ENCODE results near the gene TEX22.
A peak's percentile ranks its signal among the peaks of the same experiment; 100 is the strongest.
"Not testable (repeated sequence)": the region's sequence is repeated elsewhere in the genome, so short reads cannot be mapped to it uniquely, and the experiment has no call there.

Gene TEX22

DNA sequence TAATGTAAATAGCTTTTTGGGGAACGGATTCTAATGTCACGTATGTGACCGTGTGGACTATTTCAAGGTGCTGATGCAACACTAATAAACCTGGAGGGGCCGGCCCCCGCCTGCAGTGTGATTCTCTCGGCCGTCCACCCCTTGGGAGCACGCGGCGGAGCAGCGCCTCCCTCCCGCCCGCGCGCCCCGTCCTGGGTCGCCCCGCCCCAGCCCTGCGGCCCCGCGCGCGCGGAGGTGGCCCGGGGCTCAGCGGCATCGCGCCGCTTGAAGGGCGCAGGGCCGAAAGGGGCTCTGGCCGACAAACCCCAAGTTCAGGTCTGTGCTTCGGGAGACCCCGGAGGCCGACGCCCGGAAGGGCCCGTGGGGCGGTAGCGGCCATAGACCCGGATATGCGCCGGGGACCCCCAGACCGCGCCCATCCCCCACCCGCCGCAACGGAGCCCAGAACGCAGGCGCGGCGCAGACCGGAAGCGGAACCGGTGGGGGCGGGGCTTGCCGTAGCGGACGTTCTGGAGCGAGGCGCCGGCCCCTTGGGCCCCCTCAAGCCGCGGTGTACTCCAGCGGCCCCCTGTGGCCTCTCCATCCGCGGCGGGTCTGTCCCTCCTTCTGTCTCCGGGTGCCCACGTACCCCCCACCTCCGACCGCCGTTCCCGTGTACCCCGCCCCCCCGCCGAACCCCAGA lies at the start of gene TEX22:
Gene TEX22 (plus strand): TSS at position 495 of the 682 bp plus-strand sequence. CDS start 803 bp downstream, outside the sequence.
- peak; percentile 93 for DNase-seq

DNA sequence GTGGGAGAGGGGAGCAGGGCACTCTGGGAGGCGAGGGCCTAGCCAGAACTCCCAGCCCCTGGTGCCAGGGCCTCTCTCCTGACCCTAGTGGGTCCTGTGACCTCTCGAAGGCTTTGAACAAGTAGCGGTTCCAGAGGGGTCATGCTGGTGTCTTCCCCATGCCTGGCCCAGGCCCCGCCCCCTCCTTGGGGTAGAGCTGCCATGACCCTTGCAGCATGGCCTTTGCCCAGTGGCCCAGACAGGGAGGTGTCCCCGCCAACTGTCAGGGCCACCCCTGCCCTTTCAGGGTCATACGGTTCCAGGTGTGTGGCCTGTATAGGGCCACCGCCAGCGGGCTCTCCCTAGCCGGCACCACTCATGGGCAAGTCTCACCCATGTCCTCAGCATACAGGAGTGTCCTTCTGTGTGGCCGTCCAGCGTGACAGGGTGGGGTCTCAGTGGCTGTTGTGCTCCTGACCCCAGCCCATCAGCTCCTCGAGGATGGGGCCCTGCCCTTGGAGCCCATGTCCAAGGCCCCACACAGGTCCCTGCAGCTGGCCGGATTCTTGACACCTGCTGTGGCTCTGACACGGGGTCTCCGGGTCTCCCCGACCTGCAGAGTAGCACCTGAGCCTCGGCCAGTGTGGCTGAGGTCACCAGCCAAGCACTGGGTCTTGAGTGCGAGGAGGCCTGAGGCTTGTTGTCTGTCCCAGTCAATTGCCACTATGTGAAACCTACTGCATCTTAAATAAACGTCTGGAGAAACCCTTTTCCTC lies 49.2 kb upstream of the TEX22 start:
- DNase-seq: no peak

DNA sequence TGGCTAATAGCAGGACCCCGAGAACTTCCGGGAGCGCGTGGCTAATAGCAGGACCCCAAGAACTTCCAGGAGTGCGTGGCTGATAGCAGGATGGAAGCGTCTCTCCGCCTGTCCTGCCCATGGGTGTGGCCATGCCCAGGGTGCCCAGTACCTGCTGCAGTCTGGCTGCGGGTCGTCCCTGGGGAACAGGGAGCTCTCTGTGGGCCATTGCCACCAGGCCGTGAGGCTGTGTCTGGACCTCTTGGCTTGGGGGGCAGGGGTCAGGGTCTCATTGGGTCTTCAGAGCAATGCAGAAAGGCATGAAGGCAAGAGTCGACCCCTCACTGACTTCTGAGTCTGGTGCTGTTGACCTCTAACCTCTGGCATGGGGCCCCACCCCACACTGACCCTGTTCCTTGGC lies 48.3 kb upstream of the TEX22 start:
- no peak for DNase-seq

DNA sequence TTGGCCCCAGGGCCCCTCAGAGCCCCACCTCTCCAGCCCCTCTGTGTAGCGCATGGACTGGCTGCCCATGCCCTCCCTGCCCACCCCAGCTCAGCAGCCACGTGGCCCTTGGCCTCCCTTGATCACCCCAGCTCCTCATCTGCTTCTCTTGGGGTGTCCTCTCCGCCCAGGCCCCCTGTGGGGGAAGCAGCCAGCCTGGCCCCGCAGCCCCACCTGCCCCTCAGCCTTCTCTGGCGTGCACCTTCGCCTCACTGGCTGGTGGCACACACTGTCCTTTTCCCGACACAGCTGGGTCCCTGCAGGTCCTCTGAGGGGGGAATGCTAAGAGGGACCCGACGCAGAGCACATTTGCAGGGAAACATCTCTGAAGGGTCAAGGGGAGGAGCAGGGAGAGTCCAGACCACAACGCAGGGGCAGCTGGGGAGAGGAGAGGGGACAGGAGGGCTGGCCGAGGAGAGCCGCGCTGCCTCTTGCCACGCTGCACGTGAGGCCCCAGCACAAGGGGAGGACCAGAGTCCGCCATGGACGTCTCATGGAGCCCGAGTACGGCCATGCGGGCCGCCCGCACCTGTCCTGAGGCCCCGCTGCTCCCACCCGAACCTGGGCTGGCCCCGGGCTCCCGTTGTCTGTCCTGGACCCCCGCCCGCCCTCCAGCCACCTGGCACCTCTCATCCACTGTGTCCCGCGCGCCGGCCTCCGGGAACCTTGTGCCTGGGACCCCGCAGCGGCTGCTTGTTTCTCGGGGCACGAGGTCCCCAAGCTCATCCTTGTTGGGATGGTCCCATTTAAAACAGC lies 47.7 kb upstream of the TEX22 start:
- DNase-seq: no peak

GRCh38 chr14:105351410-105351809 lies 46.9 kb upstream of the TEX22 start:
- DNase-seq: no peak

GRCh38 chr14:105351920-105352851 lies 46.2 kb upstream of the TEX22 start:
- peak; percentile 82 for DNase-seq

GRCh38 chr14:105353136-105353535 lies 45.2 kb upstream of the TEX22 start:
- no peak for DNase-seq

DNA sequence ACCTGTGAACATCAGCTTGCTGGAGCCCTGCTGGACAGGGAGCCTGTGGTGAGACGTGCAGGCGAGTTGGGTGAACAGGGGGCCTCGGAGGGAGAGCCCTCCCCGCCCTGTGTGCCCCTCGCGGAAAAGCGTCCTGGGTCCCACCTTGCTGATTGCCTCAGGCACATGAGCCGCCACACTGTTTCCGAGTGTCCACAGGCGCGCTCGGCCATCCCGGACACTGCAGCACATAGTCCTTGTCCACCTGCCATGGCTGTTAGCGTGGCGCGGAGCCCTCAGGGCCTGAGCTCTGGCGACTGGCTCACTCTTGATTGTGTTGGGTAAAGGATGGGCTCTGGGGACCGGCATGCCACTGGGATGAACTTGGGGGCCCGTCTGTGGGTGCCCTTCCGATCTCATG lies 43.8 kb upstream of the TEX22 start:
- DNase-seq: no peak

DNA sequence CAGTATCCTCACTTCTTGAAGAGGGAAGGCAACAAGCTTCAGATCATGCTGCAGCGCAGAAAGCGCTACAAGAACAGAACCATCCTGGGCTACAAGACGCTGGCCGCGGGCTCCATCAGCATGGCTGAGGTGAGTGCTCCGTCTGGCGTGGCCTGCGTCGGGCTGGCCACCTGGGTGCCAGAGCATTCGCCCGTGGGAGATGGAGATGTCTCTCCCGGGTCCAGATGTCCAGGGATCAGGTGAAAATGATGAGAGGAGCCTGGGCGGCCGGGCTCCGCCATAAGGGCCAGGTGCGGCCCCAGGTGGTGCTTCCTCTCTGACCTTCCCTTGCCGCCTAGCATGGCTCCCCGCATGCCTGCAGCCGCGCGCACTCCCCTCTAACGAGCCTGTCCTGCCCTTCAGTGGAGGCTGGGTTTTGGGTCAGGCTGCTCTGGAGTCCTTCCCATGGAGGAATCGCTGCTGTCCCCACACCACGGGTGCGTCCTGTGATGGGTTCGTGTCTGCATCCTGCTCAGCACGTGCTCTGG lies 43.2 kb upstream of the TEX22 start:
- DNase-seq: no peak

GRCh38 chr14:105355850-105356604 lies 42.3 kb upstream of the TEX22 start:
- no peak for DNase-seq

DNA sequence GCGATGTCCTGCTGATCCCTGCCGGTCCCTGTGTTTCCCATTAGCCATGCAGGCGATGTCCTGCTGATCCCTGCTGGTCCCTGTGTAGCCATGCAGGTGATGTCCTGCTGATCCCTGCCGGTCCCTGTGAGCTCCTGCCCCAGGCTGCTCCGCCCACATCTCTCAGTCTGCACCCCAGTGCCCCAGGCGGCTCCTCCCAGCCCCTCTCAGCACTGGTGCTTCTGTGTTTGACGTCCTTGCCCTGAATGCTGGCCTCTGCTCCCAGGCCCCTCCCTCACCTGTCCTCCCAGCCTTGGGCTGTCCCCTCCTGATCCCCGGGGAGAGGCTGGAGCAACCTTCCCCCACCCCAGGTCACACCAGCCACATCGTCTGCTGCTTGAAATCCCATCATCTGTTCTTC lies 41.4 kb upstream of the TEX22 start:
- no peak for DNase-seq

GRCh38 chr14:105357626-105358025 lies 40.7 kb upstream of the TEX22 start:
- no peak for DNase-seq

DNA sequence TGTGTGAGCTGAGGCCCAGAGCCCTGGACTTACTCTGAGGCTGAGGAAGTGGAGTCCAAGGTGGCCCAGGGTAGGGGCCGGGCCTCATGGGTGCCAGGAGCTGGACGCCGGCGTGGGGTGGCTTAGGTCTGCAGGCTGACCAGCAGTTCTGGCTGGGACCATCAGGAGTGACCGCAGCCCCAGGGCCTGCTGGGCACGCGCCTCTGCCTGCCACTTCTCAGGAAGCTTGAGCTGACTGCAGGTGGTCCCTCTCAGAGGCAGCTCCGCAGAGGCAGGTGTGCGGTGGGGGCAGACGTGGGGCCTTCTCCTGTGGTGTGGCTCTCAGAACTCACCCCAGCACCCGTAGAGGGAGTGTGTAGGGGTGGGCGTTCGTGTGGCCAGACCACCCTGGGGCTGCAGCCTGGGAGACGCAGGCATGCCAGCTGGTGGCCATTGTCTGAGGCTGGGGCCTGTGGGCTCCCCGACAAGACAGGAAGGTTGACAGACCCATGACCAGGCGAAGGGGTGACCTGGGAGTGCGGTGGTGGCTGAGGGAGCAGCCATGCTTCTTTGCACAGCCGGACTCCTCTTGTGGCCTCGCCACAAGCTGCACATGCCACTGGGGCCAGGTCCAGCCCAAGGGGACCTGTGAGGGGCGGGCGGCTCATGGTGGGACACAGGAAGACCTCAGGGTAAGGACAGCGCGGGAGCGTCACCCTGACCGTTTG lies 40.0 kb upstream of the TEX22 start:
- DNase-seq: no peak

GRCh38 chr14:105358943-105359342 lies 39.4 kb upstream of the TEX22 start:
- no peak for DNase-seq

DNA sequence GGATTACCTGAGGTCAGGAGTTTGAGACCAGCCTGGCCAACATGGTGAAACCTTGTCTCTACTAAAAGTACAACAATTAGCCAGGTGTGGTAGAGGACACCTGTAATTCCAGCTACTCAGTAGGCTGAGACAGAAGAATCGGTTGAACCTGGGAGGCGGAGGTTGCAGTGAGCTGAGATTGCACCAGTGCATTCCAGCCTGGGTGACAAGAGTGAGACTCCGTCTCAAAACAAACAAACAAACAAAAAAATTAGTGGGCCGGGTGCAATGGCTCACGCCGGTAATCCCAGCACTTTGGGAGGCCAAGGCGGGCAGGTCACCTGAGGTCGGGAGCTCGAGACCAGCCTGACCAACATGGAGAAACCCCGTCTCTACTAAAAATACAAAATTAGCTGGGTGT lies 36.9 kb upstream of the TEX22 start:
- DNase-seq: not testable (repeated sequence)

GRCh38 chr14:105363847-105364708 lies 34.3 kb upstream of the TEX22 start:
- no peak for DNase-seq

GRCh38 chr14:105365101-105365500 lies 33.2 kb upstream of the TEX22 start:
- no peak for DNase-seq

DNA sequence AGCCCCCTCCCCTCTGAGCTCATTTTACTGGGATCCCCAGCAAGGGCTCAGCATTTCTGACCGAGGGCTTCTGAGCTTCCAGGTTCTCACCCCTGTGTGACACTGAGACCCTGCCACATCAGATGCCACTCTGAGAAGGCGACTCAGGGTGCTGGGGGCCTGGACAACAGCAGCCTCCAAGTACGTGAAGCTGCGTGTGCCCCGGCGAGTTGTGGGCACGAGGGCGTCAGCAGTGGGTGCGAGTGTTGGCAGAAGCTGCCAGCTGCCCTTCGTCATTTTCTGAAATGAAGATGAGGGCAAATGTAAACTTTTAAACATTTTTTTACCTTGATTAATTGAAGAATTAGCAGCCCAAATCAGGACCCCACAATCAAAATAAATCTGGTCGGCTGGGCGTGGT lies 32.7 kb upstream of the TEX22 start:
- DNase-seq: no peak

DNA sequence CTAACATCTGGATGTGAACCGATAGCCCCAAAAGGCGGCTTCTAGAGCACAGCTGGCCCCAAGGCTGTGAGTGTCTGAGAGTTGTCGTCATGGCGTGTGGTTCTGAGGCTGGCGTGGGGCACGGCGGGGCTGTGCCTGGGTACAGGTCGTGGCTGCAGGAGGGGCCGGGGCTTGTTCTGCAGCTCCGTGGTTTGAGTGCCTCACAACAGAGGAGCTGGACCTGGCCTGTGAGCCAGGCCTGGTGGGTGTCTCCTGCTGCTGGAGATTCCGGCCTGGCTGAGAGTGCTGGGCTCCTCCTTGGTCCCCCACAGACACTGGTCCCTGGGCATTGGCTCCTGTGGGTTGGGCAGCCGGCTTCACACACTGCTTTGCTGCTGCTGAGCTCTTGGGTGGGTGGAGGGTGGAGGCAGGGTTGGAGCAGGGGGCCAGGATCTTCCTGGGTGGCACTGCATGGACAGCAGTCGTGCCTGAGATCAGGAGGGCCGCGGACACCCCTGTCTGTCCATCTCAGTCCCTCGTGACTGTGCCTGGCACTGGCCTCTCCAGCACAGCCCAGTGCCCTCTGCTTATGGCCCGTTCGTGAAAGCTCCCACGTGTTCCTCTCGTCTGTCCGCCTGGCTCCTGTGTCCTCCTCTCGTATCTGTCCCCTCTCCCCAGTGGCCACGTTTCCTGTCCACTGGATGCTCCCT lies 31.8 kb upstream of the TEX22 start:
- no peak for DNase-seq

All from NCI-H2171 (cell line).